KMS-11 (cell line): ENCODE data around the gene CENPT.

Experiments
- H2AFZ ChIP-seq: fragments of 200-600 bp; sonication (generic); 2 replicates; pipeline ENCODE4 v1.6.1; 2016; ENCODE audit warnings: antibody characterized with exemption, mixed run types, low read depth
- H3K27ac ChIP-seq: fragments of 200-600 bp; sonication (generic); 2 replicates; pipeline ENCODE4 v1.6.1; 2016; ENCODE audit warnings: mild to moderate bottlenecking, mixed run types
- H3K27me3 ChIP-seq: fragments of 200-600 bp; sonication (generic); 2 replicates; pipeline ENCODE4 v1.6.1; 2017; ENCODE audit warnings: mild to moderate bottlenecking, low read depth, mixed run types, moderate library complexity; ENCODE audit not compliant: insufficient read depth
- H3K36me3 ChIP-seq: fragments of 200-600 bp; sonication (generic); 2 replicates; pipeline ENCODE4 v1.6.1; 2017; ENCODE audit warnings: mild to moderate bottlenecking, mixed run types; ENCODE audit not compliant: insufficient read depth
- H3K4me1 ChIP-seq: fragments of 200-600 bp; sonication (generic); 2 replicates; pipeline ENCODE4 v1.6.1; 2016; ENCODE audit warnings: mild to moderate bottlenecking, low read depth, mixed run types; ENCODE audit not compliant: poor library complexity, severe bottlenecking
- H3K4me2 ChIP-seq: fragments of 200-600 bp; sonication (generic); 2 replicates; pipeline ENCODE4 v1.7.0; 2016; ENCODE audit warnings: mild to moderate bottlenecking, mixed run types
- H3K4me3 ChIP-seq: fragments of 200-600 bp; sonication (generic); IDR thresholded peaks from 2 replicates; pipeline ENCODE4 v1.6.1; 2017; ENCODE audit warnings: low read depth, low read length, mixed read lengths; ENCODE audit not compliant: insufficient read depth
- H3K79me2 ChIP-seq: fragments of 200-600 bp; sonication (generic); 2 replicates; pipeline ENCODE4 v1.6.1; 2016; ENCODE audit warnings: low read depth, mixed run types; ENCODE audit not compliant: insufficient read depth
- H3K9ac ChIP-seq: fragments of 200-600 bp; sonication (generic); 2 replicates; pipeline ENCODE4 v1.6.1; 2016; ENCODE audit warnings: mild to moderate bottlenecking, mixed run types
- H4K20me1 ChIP-seq: fragments of 200-600 bp; sonication (generic); 2 replicates; pipeline ENCODE4 v1.6.1; 2016; ENCODE audit warnings: mild to moderate bottlenecking, mixed run types; ENCODE audit not compliant: insufficient read depth
- CTCF ChIP-seq: fragments of 200-600 bp; sonication (generic); conservative IDR thresholded peaks from 2 replicates; pipeline ENCODE4 v1.6.1; 2017; ENCODE audit warnings: low read depth, mild to moderate bottlenecking, antibody characterized with exemption, low read length, moderate library complexity, mixed read lengths

The CENPT gene

GRCh38 chr16:67786491-67786890 lies 61.0 kb downstream of the CENPT start:
- Histone ChIP-seq H3K9ac (no peak overlapping the region), H3K4me2 (no peak overlapping the region), H3K27ac (no peak overlapping the region), H2AFZ (no peak overlapping the region), H3K27me3 (no peaks in the 10 kb centered on the region), H3K36me3 (no peaks in the 10 kb centered on the region), H3K79me2 (peaks cover 14% of the 10 kb centered on the region; the same call in 1 of the 2 replicates), H3K4me3 (no peak overlapping the region), H3K4me1 (peaks cover 32% of the 10 kb centered on the region), H4K20me1 (peaks cover 4% of the 10 kb centered on the region; the same call in 1 of the 2 replicates)
- no peak for TF ChIP-seq CTCF

- Histone ChIP-seq H3K27ac (no peak overlapping the region), H3K4me1 (peaks cover 41% of the 10 kb centered on the region), H3K79me2 (peaks cover 9% of the 10 kb centered on the region; the same call in 1 of the 2 replicates), H3K27me3 (no peaks in the 10 kb centered on the region), H2AFZ (no peak overlapping the region), H4K20me1 (no peaks in the 10 kb centered on the region), H3K36me3 (no peaks in the 10 kb centered on the region), H3K9ac (no peak overlapping the region), H3K4me3 (no peak overlapping the region), H3K4me2 (no peak overlapping the region)
- no peak for TF ChIP-seq CTCF
Observed at GRCh38 chr16:67783353-67783725, 64.2 kb downstream of the CENPT start.

- H3K9ac ChIP-seq, result no peak overlapping the region
Observed at GRCh38 chr16:67782567-67783352, 64.7 kb downstream of the CENPT start.

GRCh38 chr16:67781565-67781921 lies 66.0 kb downstream of the CENPT start:
- H2AFZ ChIP-seq, result no peak overlapping the region
- no peak for TF ChIP-seq CTCF
- no peak overlapping the region for H3K4me2 ChIP-seq
- H3K36me3 ChIP-seq, result no peaks in the 10 kb centered on the region
- H3K4me1 ChIP-seq, result peaks cover 36% of the 10 kb centered on the region
- no peak overlapping the region for H3K9ac ChIP-seq
- H3K27ac ChIP-seq, result no peak overlapping the region
- H3K79me2 ChIP-seq, result peaks cover 6% of the 10 kb centered on the region; the same call in 1 of the 2 replicates
- no peak overlapping the region for H3K4me3 ChIP-seq
- H4K20me1 ChIP-seq, result no peaks in the 10 kb centered on the region
- no peaks in the 10 kb centered on the region for H3K27me3 ChIP-seq

More at GRCh38 chr16:67782567-67783352, 64.7 kb downstream of the CENPT start:
- Histone ChIP-seq H3K36me3 (no peaks in the 10 kb centered on the region), H3K79me2 (peaks cover 9% of the 10 kb centered on the region; the same call in 1 of the 2 replicates), H3K4me2 (no peak overlapping the region), H2AFZ (no peak overlapping the region), H4K20me1 (no peaks in the 10 kb centered on the region), H3K27ac (no peak overlapping the region), H3K4me1 (peaks cover 41% of the 10 kb centered on the region), H3K4me3 (no peak overlapping the region), H3K27me3 (no peaks in the 10 kb centered on the region)
- no peak for TF ChIP-seq CTCF
